ENCODE results near the gene RHAG. TPM values are rescaled to one million over a fixed set of nuclear protein-coding genes. Genes with fewer than 3 reads are reported as not detected.
"Not testable (repeated sequence)": the region's sequence is repeated elsewhere in the genome, so short reads cannot be mapped to it uniquely, and the experiment has no call there.

Gene RHAG
- total and polyA plus RNA-seq, 4 donors = 0.03 to 5.7 (median 0.31) TPM; not detected in 1

DNA sequence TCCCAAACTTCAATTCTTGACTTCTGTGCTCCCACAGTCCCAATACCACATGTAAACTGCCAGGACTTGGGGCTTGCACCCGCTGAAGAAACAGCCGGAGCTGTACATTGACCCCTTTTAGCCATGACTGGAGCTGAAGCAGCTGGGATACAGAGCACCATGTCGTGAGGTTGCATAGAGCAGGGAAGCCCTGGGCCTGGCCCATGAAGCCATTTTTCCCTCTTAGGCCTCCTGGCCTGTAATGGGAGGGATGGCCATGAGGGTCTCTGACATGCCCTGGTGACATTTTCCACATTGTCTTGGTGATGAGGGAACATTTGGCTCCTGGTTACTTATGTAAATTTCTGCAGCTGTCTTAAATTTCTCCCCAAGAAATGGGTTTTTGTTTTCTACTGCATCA, 9.8 kb downstream of the RHAG start:
- Histone ChIP-seq H3K27me3 (ENCODE audit: control insufficient read depth in 3 of 3, insufficient read depth in 3 of 3, low read length in 2 of 3) (no peaks in the 10 kb centered on the region), H3K9me3 (ENCODE audit: control insufficient read depth in 4 of 4, insufficient read depth in 3 of 4, low read length in 3 of 4) (no peaks in the 10 kb centered on the region), H3K4me1 (ENCODE audit: control insufficient read depth in 5 of 5, insufficient read depth in 5 of 5, low read length in 5 of 5) (no peaks in the 10 kb centered on the region), H3K27ac (ENCODE audit: low read depth in 1 of 2, low read length in 1 of 2) (no peak overlapping the region), H3K4me3 (no peak overlapping the region), H3K36me3 (ENCODE audit: control insufficient read depth in 4 of 4, insufficient read depth in 4 of 4, low read length in 4 of 4) (no peaks in the 10 kb centered on the region), H3K9ac (ENCODE audit: insufficient read depth in 1 of 2, low read length in 2 of 2) (no peak overlapping the region)
- ATAC-seq (ENCODE audit: insufficient read depth, low FRiP score) (no peak), DNase-seq (no peak)
- WGBS, 2 donors = 89 to 92% methylated on average over 3 of the region's 3 CpGs
- TF ChIP-seq, protein P1, sequence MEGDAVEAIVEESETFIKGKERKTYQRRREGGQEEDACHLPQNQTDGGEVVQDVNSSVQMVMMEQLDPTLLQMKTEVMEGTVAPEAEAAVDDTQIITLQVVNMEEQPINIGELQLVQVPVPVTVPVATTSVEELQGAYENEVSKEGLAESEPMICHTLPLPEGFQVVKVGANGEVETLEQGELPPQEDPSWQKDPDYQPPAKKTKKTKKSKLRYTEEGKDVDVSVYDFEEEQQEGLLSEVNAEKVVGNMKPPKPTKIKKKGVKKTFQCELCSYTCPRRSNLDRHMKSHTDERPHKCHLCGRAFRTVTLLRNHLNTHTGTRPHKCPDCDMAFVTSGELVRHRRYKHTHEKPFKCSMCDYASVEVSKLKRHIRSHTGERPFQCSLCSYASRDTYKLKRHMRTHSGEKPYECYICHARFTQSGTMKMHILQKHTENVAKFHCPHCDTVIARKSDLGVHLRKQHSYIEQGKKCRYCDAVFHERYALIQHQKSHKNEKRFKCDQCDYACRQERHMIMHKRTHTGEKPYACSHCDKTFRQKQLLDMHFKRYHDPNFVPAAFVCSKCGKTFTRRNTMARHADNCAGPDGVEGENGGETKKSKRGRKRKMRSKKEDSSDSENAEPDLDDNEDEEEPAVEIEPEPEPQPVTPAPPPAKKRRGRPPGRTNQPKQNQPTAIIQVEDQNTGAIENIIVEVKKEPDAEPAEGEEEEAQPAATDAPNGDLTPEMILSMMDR (IDR thresholded peaks at IDR 0.05; ENCODE audit: control extremely low read depth, extremely low read depth) = no peak

DNA sequence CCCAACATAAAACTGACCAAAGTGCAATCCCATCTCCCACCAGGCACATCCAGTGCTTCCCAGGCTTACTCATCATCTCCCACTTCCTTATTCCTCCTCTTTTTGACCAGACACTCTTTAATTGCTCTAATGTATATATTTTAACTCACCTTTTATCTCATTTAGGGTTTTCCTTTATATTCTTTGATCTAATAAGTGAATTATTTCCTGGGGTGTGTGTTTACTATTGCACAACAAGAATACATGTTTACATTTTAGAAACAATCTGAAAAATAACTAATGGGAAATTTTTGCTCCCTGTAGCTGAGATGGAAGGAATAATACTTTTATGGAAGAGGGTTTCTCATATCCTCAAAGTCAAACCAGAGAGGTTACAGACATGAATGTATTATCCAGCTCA, 18.4 kb downstream of the RHAG start:
- no peak for DNase-seq
- ATAC-seq (ENCODE audit: insufficient read depth, low FRiP score) = no peak
- H3K9ac ChIP-seq (ENCODE audit: insufficient read depth in 1 of 2, low read length in 2 of 2) = no peak overlapping the region
- no peak overlapping the region for H3K27ac ChIP-seq (ENCODE audit: low read depth in 1 of 2, low read length in 1 of 2)
- H3K4me3 ChIP-seq = no peak overlapping the region
- no peaks in the 10 kb centered on the region for H3K27me3 ChIP-seq (ENCODE audit: control insufficient read depth in 3 of 3, insufficient read depth in 3 of 3, low read length in 2 of 3)
- H3K36me3 ChIP-seq (ENCODE audit: control insufficient read depth in 4 of 4, insufficient read depth in 4 of 4, low read length in 4 of 4) = no peaks in the 10 kb centered on the region
- H3K4me1 ChIP-seq (ENCODE audit: control insufficient read depth in 5 of 5, insufficient read depth in 5 of 5, low read length in 5 of 5) = no peaks in the 10 kb centered on the region
- no peaks in the 10 kb centered on the region for H3K9me3 ChIP-seq (ENCODE audit: control insufficient read depth in 4 of 4, insufficient read depth in 3 of 4, low read length in 3 of 4)
- TF ChIP-seq, protein P1 (IDR thresholded peaks at IDR 0.05; ENCODE audit: control extremely low read depth, extremely low read depth) = no peak

DNA sequence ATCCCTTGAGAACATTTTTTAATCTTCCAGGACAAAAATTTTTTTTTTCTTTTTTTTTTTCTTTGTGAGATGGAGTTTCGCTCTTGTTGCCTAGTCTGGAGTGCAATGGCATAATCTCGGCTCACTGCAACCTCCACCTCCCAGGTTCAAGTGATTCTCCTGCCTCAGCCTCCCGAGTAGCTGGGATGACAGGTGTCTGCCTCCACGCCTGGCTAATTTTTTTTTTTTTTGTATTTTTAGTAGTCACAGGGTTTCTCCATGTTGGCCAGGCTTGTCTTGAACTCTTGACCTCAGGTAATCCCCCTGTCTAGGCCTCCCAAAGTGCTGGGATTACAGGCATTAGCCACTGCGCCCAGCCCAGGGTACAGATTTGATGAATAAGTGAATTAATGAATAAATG, 22.5 kb downstream of the RHAG start:
- not testable (repeated sequence) for H3K9ac ChIP-seq (ENCODE audit: insufficient read depth in 1 of 2, low read length in 2 of 2); H3K27ac ChIP-seq (ENCODE audit: low read depth in 1 of 2, low read length in 1 of 2); H3K4me3 ChIP-seq; H3K4me1 ChIP-seq (ENCODE audit: control insufficient read depth in 5 of 5, insufficient read depth in 5 of 5, low read length in 5 of 5); H3K9me3 ChIP-seq (ENCODE audit: control insufficient read depth in 4 of 4, insufficient read depth in 3 of 4, low read length in 3 of 4); H3K36me3 ChIP-seq (ENCODE audit: control insufficient read depth in 4 of 4, insufficient read depth in 4 of 4, low read length in 4 of 4); ATAC-seq (ENCODE audit: insufficient read depth, low FRiP score); DNase-seq; H3K27me3 ChIP-seq (ENCODE audit: control insufficient read depth in 3 of 3, insufficient read depth in 3 of 3, low read length in 2 of 3)
- 80 to 89% methylated on average over 5 of the region's 5 CpGs for WGBS, 2 donors

DNA sequence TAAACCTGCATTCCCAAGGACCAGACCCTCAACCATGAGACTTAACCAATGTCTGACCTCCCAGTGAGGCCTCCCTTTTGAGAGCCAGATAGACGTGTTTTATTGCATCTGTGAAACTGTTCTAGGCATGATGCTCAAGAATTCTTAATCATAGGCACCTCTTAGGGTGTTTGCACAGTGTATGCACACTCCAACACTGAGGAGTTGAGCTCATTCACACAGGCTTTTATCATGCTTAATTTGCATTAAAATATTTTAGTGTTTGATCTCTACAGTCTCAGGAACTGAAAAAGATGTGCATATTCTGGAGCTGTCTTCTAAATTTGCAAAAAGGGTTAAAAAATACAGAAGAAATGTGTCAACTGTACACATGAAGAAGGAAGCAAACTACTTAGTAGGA, 27.4 kb downstream of the RHAG start:
- TF ChIP-seq, protein P1 (IDR thresholded peaks at IDR 0.05; ENCODE audit: control extremely low read depth, extremely low read depth) = no peak
- no peak for DNase-seq
- no peak overlapping the region for H3K4me3 ChIP-seq

DNA sequence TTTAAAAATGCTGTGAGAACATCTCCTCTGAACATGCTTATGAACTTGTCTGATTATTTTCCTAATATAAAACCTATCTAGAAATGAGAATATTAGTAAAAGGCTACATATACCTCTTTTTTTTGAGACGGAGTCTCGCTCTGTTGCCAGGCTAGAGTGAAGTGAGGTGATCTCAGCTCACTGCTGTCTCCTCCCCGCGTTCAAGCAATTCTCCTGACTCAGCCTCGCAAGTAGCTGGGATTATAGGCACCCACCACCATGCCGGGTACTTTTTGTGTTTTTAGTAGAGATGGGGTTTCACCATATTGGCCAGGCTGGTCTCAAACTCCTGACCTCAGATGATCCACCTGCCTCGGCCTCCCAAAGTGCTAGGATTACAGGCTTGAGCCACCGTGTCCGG, 28.4 kb downstream of the RHAG start:
- H3K9me3 ChIP-seq (ENCODE audit: control insufficient read depth in 4 of 4, insufficient read depth in 3 of 4, low read length in 3 of 4); ATAC-seq (ENCODE audit: insufficient read depth, low FRiP score): not testable (repeated sequence)
- WGBS, 2 donors = 85 to 92% methylated on average over 9 of the region's 9 CpGs

More for the DNA sequence above, 27.4 kb downstream of the RHAG start:
- no peaks in the 10 kb centered on the region for H3K36me3 ChIP-seq (ENCODE audit: control insufficient read depth in 4 of 4, insufficient read depth in 4 of 4, low read length in 4 of 4)
- H3K9me3 ChIP-seq (ENCODE audit: control insufficient read depth in 4 of 4, insufficient read depth in 3 of 4, low read length in 3 of 4) = no peaks in the 10 kb centered on the region
- peaks cover 0 to 2% (median 0%) of the 10 kb centered on the region in 3 donors for H3K27me3 ChIP-seq (ENCODE audit: control insufficient read depth in 3 of 3, insufficient read depth in 3 of 3, low read length in 2 of 3)
- H3K9ac ChIP-seq (ENCODE audit: insufficient read depth in 1 of 2, low read length in 2 of 2) = no peak overlapping the region
- ATAC-seq (ENCODE audit: insufficient read depth, low FRiP score) = no peak
- H3K4me1 ChIP-seq (ENCODE audit: control insufficient read depth in 5 of 5, insufficient read depth in 5 of 5, low read length in 5 of 5) = no peaks in the 10 kb centered on the region
- 65 to 77% methylated on average over 1 of the region's 1 CpG for WGBS, 2 donors
- no peak overlapping the region for H3K27ac ChIP-seq (ENCODE audit: low read depth in 1 of 2, low read length in 1 of 2)

More for the DNA sequence above, 28.4 kb downstream of the RHAG start:
- not testable (repeated sequence) for DNase-seq; H3K4me3 ChIP-seq; H3K4me1 ChIP-seq (ENCODE audit: control insufficient read depth in 5 of 5, insufficient read depth in 5 of 5, low read length in 5 of 5); H3K27me3 ChIP-seq (ENCODE audit: control insufficient read depth in 3 of 3, insufficient read depth in 3 of 3, low read length in 2 of 3); H3K9ac ChIP-seq (ENCODE audit: insufficient read depth in 1 of 2, low read length in 2 of 2); H3K27ac ChIP-seq (ENCODE audit: low read depth in 1 of 2, low read length in 1 of 2); H3K36me3 ChIP-seq (ENCODE audit: control insufficient read depth in 4 of 4, insufficient read depth in 4 of 4, low read length in 4 of 4)

Measured in lung (tissue), 12 donors.